GM21381 (cell line): ENCODE results near the gene POLDIP3.
"Not testable (repeated sequence)": the region's sequence is repeated elsewhere in the genome, so short reads cannot be mapped to it uniquely, and the experiment has no call there.

ENCODE experiments used
- ATAC-seq: cut with Tn5 transposase; IDR thresholded peaks from one replicate; pipeline ENCODE4 v1.9.1; 2021; ENCODE audit warnings: mild to moderate bottlenecking, moderate library complexity; ENCODE audit not compliant: unreplicated experiment

Gene POLDIP3

GRCh38 chr22:42620084-42620483 lies 5.4 kb upstream of the POLDIP3 start:
- ATAC-seq = no peak

GRCh38 chr22:42619261-42620063 lies 4.8 kb upstream of the POLDIP3 start:
- no peak for ATAC-seq

- no peak for ATAC-seq
Measured at GRCh38 chr22:42617155-42617983, 2.7 kb upstream of the POLDIP3 start.

DNA sequence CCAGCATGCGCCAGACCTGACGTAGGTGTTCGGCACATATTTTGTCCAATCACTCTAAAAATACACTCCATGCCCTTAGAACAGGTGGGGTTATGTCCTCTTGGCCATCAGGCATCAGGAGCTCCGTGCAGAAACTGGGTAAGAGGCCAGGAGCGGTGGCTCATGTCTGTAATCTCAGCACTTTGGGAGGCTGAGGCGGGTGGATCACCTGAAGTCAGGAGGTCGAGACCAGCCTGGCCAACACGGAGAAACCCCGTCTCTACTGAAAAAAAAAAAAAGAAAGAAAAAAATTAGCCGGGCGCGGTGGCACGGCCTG lies 1.1 kb upstream of the POLDIP3 start:
- not testable (repeated sequence) for ATAC-seq

GRCh38 chr22:42615092-42615859 lies 593 bp upstream of the POLDIP3 start:
- peak; percentile 52 for ATAC-seq

GRCh38 chr22:42613872-42614301 lies 796 bp downstream of the POLDIP3 start:
- no peak for ATAC-seq

DNA sequence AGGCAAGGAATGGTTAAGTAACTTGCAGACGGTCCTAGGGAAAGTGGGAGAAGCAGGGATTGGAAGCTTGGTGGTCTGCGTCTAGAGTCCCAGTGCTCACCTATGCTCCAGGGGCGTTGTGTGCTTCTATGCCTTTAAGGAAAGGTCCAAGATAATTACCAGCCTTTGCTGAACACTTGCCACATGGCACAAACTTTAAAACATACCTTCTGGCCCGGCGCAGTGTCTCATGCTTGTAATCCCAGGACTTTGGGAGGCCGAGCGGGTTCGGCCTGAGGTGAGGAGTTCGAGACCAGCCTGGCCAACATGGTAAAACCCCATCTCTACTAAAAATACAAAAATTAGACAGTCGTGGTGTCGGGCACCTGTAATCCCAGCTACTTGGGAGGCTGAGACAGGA lies 2.3 kb downstream of the POLDIP3 start:
- no peak for ATAC-seq

GRCh38 chr22:42611051-42611450 lies 3.6 kb downstream of the POLDIP3 start:
- ATAC-seq = no peak

DNA sequence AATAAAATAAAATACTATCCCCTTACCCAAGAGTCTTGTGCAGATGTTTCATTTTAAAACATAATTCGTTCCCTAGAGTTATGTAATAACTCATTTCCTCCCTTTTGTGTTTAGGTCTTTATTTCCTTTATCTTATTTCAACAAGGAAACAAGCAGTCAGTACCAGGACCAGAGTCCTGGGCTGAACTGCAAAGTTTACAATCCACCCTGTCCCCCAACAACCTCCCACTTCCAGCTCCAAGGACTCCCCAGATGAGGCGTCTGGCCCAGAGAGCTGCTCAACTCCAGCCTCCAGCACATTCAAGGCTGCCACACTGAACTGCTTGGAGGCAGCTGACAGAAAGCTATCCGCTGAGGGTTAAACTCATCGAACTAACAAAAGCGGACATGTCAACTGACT lies 4.5 kb downstream of the POLDIP3 start:
- ATAC-seq = no peak

GRCh38 chr22:42608823-42609361 lies 5.8 kb downstream of the POLDIP3 start:
- ATAC-seq = no peak

- ATAC-seq = no peak
Measured at GRCh38 chr22:42608136-42608822, 6.4 kb downstream of the POLDIP3 start.

- ATAC-seq = not testable (repeated sequence)
Measured at GRCh38 chr22:42607641-42608040, 7.0 kb downstream of the POLDIP3 start.

GRCh38 chr22:42604403-42604802 lies 10.3 kb downstream of the POLDIP3 start:
- ATAC-seq = no peak

DNA sequence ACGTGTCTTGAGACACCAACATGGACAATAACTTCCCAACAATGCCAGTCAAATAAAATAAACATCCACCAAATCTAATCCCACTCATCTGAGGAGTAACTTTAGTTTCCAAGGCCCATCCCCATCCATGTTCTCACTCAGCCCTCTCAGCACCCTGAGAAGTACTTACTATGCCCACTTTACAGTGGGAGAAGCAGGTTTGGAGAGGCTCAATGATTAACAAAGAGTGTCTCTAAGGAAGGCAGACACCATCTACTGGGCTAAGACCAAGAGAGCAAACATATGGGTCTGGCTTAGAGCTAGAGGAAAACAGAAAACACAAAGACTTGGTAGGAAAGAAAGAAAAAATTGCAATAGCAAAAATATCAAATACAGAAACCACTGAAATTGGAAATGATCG lies 11.3 kb downstream of the POLDIP3 start:
- ATAC-seq = no peak

- ATAC-seq = no peak
Measured at GRCh38 chr22:42602470-42602869, 12.2 kb downstream of the POLDIP3 start.

DNA sequence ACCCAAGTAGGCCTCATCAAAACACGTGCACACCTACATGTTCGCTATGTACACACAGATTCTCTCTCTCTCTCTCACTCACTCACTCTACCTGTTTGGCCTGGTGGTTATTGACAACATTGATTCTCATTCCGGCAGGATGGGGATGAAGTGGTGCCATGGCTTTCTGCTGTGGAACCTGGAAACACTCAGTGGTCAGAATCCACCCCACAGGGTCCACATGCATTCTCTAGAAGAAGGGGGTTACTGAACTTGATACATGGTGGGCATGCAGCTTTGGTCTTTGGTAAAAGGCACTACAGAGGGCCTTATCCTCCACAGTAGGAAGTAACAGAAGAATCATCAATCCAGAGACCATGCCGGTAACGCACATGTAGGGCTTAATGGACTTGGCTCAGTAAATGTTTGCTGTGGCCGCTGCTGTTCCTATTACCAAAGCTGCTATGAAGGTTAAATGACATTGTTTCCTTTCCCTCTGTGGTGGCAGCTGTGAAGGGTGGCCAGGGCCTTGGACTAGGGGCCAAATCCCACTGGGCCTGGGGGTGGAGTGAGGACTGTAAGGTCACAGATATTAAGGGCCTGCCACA lies 12.7 kb downstream of the POLDIP3 start:
- no peak for ATAC-seq

- no peak for ATAC-seq
Measured at GRCh38 chr22:42596863-42597530, 17.7 kb downstream of the POLDIP3 start.

GRCh38 chr22:42596336-42596735 lies 18.3 kb downstream of the POLDIP3 start:
- ATAC-seq = no peak

DNA sequence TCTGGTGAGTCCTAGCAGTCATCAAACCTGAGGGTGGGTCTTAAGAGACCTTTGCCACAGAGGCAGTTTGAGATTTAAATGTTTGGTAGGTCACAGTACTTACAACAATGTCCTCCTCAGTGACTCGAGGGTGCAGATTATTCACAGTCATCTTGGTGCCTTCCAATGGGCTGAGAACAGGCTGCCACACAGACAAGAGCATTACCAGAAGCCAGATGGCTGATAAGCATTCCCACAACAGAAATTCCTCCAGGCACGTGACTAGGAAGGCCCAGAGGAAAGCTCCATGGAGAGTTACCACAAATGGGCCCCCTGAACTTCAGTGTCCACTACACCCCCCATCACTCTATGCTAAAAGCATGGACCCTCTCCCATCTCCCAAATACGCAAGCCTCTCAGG lies 19.2 kb downstream of the POLDIP3 start:
- no peak for ATAC-seq

DNA sequence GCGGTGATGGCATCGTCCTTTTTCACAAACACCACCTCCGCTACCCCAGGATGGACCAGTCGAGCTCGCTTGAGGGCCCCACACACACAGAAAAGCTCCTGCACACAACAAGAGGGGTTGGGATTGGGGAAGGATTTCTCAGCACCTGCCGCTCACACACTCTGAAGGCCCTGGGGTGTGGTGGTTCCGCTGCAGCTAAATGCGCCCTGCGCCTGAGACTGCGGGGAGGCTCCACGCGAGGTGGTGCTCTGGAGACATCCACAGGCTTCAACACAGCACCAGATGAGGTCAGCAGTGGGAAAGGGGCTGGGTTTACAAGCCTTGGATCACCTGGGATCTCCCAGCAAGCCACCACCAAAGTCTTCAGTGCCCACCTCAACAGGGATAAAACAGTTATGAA lies 22.7 kb downstream of the POLDIP3 start:
- no peak for ATAC-seq
